ENCODE results near the gene KCP. TPM values are rescaled to one million over a fixed set of nuclear protein-coding genes. Genes with fewer than 3 reads are reported as not detected.

The KCP gene
- total RNA-seq, 1 experiment from 2014 or later: 5.3 TPM

- Histone ChIP-seq H3K23me2 (ENCODE audit: insufficient read length, low read depth, low read length, poor library complexity, severe bottlenecking) (no peaks in the 10 kb centered on the region), H3K14ac (ENCODE audit: insufficient read depth, low read length) (no peak overlapping the region), H2BK20ac (ENCODE audit: low read depth, low read length, poor library complexity, severe bottlenecking) (no peak overlapping the region), H3K18ac (ENCODE audit: insufficient read length, low read depth, low read length) (no peak overlapping the region), H3K79me1 (ENCODE audit: insufficient read depth, low read depth, low read length, poor library complexity, severe bottlenecking) (no peaks in the 10 kb centered on the region), H4K8ac (replicated peaks; ENCODE audit: insufficient read length, low read depth, low read length) (no peak overlapping the region), H3K9ac (ENCODE audit: extremely low read depth, insufficient read length, low read length) (no peak overlapping the region), H4K20me1 (ENCODE audit: control insufficient read depth, insufficient read depth, insufficient read length) (no peaks in the 10 kb centered on the region), H2BK5ac (ENCODE audit: insufficient read length, low read length) (no peak overlapping the region), H3K27me3 (ENCODE audit: insufficient read depth, low read length) (no peaks in the 10 kb centered on the region), H3K4ac (ENCODE audit: low read depth, low read length) (no peak overlapping the region), H3K9me3 (ENCODE audit: control insufficient read depth, low read depth, low read length) (no peaks in the 10 kb centered on the region), H2AFZ (ENCODE audit: low read length) (no peak overlapping the region), H3K4me2 (ENCODE audit: insufficient read depth, insufficient read length, low read length) (no peak overlapping the region), H4K91ac (ENCODE audit: insufficient read length, low read depth, low read length) (no peak overlapping the region), H3K79me2 (ENCODE audit: insufficient read depth, low read length) (no peaks in the 10 kb centered on the region), H3T11ph (ENCODE audit: low read length) (no peak overlapping the region), H3K4me1 (ENCODE audit: insufficient read depth, low read length) (no peaks in the 10 kb centered on the region), H2AK5ac (ENCODE audit: insufficient read length, low read length) (no peak overlapping the region), H3K56ac (ENCODE audit: insufficient read length, low read depth, low read length) (no peak overlapping the region), H2BK12ac (ENCODE audit: insufficient read length, low read depth, low read length) (no peak overlapping the region), H3K27ac (ENCODE audit: insufficient read length, low read depth, low read length) (no peak overlapping the region), H3K23ac (ENCODE audit: insufficient read length, low read depth, low read length) (no peak overlapping the region), H2BK120ac (ENCODE audit: low read depth, low read length, poor library complexity, severe bottlenecking) (no peak overlapping the region), H4K5ac (ENCODE audit: insufficient read length, low read depth, low read length) (no peak overlapping the region), H2BK15ac (ENCODE audit: low read depth, low read length) (no peak overlapping the region)
- H3K9me3 Mint-ChIP-seq: no peaks in the 10 kb centered on the region
- no peaks in the 10 kb centered on the region; a peak in 1 of 7 replicates for H3K36me3 Mint-ChIP-seq (ENCODE audit: insufficient read depth in 1 of 3, low read depth in 3 of 3)
- no peak for DNase-seq
- H3K4me3 Mint-ChIP-seq: no peak overlapping the region
- no peak overlapping the region for H3K27ac Mint-ChIP-seq
- peaks cover 9% of the 10 kb centered on the region for H3K27me3 Mint-ChIP-seq (ENCODE audit: low read depth)
- TF ChIP-seq, protein P1, sequence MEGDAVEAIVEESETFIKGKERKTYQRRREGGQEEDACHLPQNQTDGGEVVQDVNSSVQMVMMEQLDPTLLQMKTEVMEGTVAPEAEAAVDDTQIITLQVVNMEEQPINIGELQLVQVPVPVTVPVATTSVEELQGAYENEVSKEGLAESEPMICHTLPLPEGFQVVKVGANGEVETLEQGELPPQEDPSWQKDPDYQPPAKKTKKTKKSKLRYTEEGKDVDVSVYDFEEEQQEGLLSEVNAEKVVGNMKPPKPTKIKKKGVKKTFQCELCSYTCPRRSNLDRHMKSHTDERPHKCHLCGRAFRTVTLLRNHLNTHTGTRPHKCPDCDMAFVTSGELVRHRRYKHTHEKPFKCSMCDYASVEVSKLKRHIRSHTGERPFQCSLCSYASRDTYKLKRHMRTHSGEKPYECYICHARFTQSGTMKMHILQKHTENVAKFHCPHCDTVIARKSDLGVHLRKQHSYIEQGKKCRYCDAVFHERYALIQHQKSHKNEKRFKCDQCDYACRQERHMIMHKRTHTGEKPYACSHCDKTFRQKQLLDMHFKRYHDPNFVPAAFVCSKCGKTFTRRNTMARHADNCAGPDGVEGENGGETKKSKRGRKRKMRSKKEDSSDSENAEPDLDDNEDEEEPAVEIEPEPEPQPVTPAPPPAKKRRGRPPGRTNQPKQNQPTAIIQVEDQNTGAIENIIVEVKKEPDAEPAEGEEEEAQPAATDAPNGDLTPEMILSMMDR (conservative IDR thresholded peaks at IDR 0.05): no peak
- peaks cover 7 to 8% of the 10 kb centered on the region in 2 experiments for H3K4me1 Mint-ChIP-seq
- WGBS (ENCODE audit: extremely low coverage, insufficient read length, low lambda C conversion rate): no CpG with 5 or more reads among the region's 5 CpGs
Measured at GRCh38 chr7:128876586-128876977, 33.9 kb downstream of the KCP start.
